ENCODE data around the gene SASS6. TPM values are rescaled to one million over a fixed set of nuclear protein-coding genes. Genes with fewer than 3 reads are reported as not detected.
A peak's percentile ranks its signal among the peaks of the same experiment; 100 is the strongest.

Gene SASS6
- total RNA-seq, 2 experiments from 2014 or later: 14.5 to 17.1 TPM

DNA sequence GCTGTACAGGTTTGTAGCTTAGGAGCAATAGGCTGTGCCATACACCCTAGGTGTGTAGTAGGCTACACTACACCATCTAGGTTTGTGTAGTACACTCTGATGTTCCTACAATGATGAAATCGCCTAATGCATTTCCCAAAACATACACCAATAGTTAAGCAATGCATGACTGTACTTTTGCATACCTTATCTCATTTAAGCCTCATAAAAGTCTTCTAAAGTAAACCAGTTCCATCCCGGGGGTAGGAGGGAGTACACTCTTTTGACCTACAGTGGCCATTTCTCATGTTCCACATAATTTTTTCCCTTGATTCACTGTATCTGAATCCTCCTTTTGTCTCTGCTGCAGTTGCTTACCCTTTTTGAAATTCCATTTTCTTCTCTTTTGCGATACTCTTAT lies 12.4 kb upstream of the SASS6 start:
- Mint-ChIP-seq H3K4me1 (no peaks in the 10 kb centered on the region), H3K27me3 (no peaks in the 10 kb centered on the region), H3K4me3 (no peak overlapping the region), H3K9me3 (no peaks in the 10 kb centered on the region), H3K27ac (no peak overlapping the region), H3K36me3 (ENCODE audit: low read depth) (peaks cover 50% of the 10 kb centered on the region)
- ChIA-PET CTCF (interaction anchor here (1.6 kb wide), 1 partner anchor 12 kb away, joined by 3 read pairs; the partner anchor contains the start of genes SASS6 and TRMT13), POLR2A (no interaction called here)
- DNase-seq: no peak

DNA sequence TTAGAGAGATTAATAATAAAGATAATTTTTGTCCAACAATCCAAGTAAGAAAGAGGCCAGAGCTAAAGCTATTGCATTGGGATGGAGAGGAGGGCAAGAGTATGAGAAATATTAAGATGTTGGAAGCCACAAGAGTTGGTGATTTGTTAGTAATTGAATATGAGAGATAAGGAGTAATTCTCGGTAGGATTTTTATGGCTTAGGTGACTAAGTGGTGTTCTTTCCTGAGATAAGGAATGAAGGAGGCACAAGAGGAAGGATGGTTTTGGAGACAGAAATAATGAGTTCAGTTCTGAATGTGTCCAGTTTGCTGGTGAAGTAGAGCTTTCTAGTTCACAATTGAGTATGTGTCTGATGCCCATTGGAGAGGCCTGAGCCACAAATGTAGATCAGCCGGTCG lies 9.6 kb upstream of the SASS6 start:
- ChIA-PET CTCF (interaction anchor here (1.0 kb wide), 2 partner anchors 9 kb away, joined by 3 to 4 read pairs; partner anchors contain the start of genes SASS6 and TRMT13), POLR2A (no interaction called here)
- Mint-ChIP-seq H3K27me3 (no peaks in the 10 kb centered on the region), H3K27ac (no peak overlapping the region), H3K9me3 (no peaks in the 10 kb centered on the region), H3K4me1 (no peaks in the 10 kb centered on the region), H3K36me3 (ENCODE audit: low read depth) (peaks cover 62% of the 10 kb centered on the region), H3K4me3 (no peak overlapping the region)
- no peak for DNase-seq

DNA sequence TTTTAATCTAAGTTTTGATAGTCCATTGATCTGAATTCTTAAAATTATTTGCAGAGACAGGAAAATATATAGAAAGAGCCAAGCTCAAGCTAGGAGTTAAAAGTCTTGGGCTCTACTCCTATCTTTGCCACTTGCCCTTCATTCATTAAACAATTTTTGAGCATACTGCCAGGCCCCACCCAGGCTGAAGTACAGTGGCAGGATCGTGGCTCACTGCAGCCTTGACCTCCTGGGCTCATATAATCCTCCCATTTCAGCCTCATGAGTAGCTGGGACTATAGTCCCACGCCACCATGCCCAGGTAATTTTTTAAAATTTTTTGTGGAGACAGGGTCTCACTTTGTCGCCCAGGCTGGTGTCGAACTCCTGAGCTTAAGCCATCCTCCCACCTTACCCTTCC lies 8.5 kb upstream of the SASS6 start:
- no peak for DNase-seq
- ChIA-PET POLR2A (no interaction called here), CTCF (no interaction called here)
- Mint-ChIP-seq H3K27me3 (no peaks in the 10 kb centered on the region), H3K4me3 (no peak overlapping the region), H3K4me1 (peaks cover 2% of the 10 kb centered on the region), H3K27ac (no peak overlapping the region), H3K36me3 (ENCODE audit: low read depth) (peaks cover 66% of the 10 kb centered on the region), H3K9me3 (no peaks in the 10 kb centered on the region)

DNA sequence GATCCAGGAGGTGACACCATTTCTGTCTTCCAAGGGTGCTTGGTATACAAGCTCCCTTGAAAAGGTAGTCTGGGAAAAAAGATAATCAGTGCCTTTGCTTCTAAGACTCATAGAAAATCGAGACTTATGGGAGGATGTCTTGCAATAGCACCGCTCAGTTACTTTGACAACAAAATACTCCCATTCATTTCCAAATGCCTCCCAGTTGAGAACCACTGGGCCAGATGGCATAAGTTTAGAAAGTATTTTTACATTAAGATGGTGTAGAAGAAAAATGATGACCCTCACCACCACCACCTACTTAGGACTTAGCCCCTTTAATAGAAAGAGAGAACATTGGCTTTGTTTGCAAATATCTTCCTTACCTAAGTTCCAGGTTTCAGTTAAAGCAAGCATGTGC lies 4.9 kb upstream of the SASS6 start:
- POLR2A ChIA-PET: no interaction called here
- H3K4me1 Mint-ChIP-seq: peaks cover 24% of the 10 kb centered on the region
- CTCF ChIA-PET: no interaction called here
- no peaks in the 10 kb centered on the region for H3K27me3 Mint-ChIP-seq
- H3K9me3 Mint-ChIP-seq: no peaks in the 10 kb centered on the region
- no peak overlapping the region for H3K4me3 Mint-ChIP-seq
- DNase-seq: no peak
- no peak overlapping the region for H3K27ac Mint-ChIP-seq
- peaks cover 50% of the 10 kb centered on the region for H3K36me3 Mint-ChIP-seq (ENCODE audit: low read depth)

DNA sequence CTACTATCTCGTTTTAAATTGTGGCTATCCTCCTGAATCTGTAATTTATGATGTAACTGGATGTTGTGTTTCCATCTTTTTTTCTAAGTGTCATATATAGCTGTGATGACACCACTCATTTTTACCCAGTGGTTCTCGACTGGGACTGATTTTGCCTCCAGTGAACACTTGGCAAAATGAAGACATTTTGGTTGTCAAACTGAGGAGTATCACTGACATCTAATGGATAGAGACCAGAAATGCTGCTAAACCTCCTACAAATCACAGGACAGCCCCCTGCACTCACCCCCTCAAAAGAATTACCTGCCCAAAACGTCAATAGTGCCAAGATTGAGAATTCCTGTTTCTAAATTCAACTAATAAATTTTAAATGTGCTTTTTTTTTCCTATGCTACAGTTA lies 2.1 kb upstream of the SASS6 start:
- Mint-ChIP-seq H3K4me1 (peaks cover 44% of the 10 kb centered on the region), H3K36me3 (ENCODE audit: low read depth) (peaks cover 34% of the 10 kb centered on the region), H3K4me3 (no peak overlapping the region), H3K27ac (no peak overlapping the region), H3K27me3 (no peaks in the 10 kb centered on the region), H3K9me3 (no peaks in the 10 kb centered on the region)
- ChIA-PET CTCF (no interaction called here), POLR2A (no interaction called here)
- no peak for DNase-seq

DNA sequence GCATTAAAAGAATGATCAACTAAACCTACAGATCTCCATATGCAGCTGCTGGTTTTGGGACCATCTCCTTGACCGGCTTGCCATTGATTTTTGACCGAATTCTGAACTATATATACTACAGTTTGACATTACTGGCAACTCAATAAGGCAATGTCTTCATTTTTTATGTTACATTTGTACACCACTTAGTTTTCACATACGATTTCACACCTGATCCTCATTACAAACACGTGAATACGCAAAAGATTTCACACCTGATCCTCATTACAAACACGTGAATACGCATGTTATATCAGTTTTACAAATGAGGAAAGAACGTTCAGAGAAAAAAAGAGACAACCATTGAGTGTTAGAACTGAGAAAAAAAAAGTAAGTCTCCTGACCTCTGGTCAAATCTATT lies 1.1 kb downstream of the SASS6 start:
- Mint-ChIP-seq H3K36me3 (ENCODE audit: low read depth) (peaks cover 11% of the 10 kb centered on the region), H3K4me3 (peak overlapping the region; percentile 98), H3K4me1 (peaks cover 53% of the 10 kb centered on the region), H3K27ac (peak overlapping the region; percentile 98), H3K27me3 (no peaks in the 10 kb centered on the region), H3K9me3 (no peaks in the 10 kb centered on the region)
- CTCF ChIA-PET: interaction anchor here (0.6 kb wide), 1 partner anchor 121 kb away, joined by 3 read pairs; no protein-coding TSS in a partner anchor
- DNase-seq: no peak
- POLR2A ChIA-PET: no interaction called here

DNA sequence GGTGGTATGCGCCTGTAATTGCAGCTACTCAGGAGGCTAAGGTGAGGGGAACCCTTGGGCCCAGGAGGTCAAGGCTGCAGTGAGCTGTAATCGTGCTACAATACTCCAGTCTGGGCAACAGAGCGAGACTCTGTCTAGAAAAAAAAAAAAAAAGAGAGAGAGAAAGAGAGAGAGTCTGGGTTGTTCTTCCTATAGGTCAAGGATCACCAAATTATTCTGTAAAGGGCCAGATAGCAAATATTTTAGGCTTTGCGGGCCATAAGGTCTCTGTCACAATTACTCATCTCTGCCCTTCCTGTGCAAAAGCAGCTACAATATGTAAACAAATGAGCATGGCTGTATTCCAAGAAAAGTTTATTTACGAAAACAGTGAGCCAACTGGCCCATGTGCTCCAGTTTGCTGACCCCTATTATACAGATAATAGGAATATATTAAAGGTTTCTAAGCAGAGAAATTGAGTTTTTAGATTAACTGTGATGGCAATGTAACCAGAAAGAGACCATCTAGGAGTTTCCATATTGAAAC lies 2.1 kb downstream of the SASS6 start:
- ChIA-PET POLR2A (no interaction called here), CTCF (interaction anchor here (1.0 to 1.6 kb wide), 2 partner anchors 9 to 24 kb away, joined by 3 to 5 read pairs; no protein-coding TSS in a partner anchor)
- no peaks in the 10 kb centered on the region for H3K9me3 Mint-ChIP-seq
- peaks cover 13% of the 10 kb centered on the region for H3K36me3 Mint-ChIP-seq (ENCODE audit: low read depth)
- H3K27ac Mint-ChIP-seq: no peak overlapping the region
- no peak overlapping the region for H3K4me3 Mint-ChIP-seq
- H3K27me3 Mint-ChIP-seq: no peaks in the 10 kb centered on the region
- DNase-seq: no peak
- H3K4me1 Mint-ChIP-seq: peaks cover 50% of the 10 kb centered on the region

DNA sequence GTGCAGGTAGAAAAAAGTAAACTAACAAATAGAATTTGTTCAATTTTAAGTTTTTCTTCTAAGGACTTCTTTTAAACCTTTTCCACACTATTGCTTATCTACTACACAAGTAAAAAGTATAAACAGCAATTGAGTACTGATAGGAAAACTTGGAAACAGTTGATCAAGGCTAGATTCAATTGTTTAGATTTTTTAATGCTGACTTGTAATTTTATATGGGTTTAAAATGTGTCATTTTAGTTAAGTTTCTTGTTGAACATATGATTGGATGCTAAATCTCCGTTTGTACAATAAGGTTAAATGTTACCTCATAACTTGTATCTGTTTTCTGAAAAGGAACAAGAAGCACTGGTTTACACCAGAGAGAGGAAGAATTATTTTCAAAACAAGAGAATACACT lies 5.5 kb downstream of the SASS6 start:
- ChIA-PET CTCF (no interaction called here), POLR2A (no interaction called here)
- no peak for DNase-seq
- H3K4me3 Mint-ChIP-seq: no peak overlapping the region
- no peaks in the 10 kb centered on the region for H3K27me3 Mint-ChIP-seq
- H3K36me3 Mint-ChIP-seq (ENCODE audit: low read depth): peaks cover 8% of the 10 kb centered on the region
- no peaks in the 10 kb centered on the region for H3K9me3 Mint-ChIP-seq
- H3K27ac Mint-ChIP-seq: no peak overlapping the region
- H3K4me1 Mint-ChIP-seq: peaks cover 26% of the 10 kb centered on the region

DNA sequence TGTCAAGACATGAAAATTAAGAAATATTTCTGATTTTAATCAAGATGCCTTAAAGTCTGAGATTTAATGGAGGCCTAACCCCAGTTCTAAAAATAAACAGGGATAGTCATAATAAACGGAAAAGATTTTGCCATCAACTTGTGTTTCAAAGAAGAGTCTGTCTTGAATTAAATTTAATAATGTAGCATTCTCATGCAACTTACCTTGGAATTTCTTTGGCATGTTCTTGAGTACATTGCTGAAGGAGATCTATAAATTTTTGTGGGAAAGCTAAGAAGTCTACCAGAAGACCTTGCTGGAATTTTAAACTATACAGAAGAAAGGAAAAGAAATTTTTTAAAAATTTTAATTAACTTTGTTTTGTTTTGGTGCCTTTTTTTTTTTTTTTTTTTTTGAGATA lies 10.6 kb downstream of the SASS6 start:
- H3K4me1 Mint-ChIP-seq: no peaks in the 10 kb centered on the region
- CTCF ChIA-PET: no interaction called here
- no peaks in the 10 kb centered on the region for H3K27me3 Mint-ChIP-seq
- POLR2A ChIA-PET: no interaction called here
- H3K4me3 Mint-ChIP-seq: no peak overlapping the region
- no peak overlapping the region for H3K27ac Mint-ChIP-seq
- no peak for DNase-seq
- H3K36me3 Mint-ChIP-seq (ENCODE audit: low read depth): peaks cover 26% of the 10 kb centered on the region
- no peaks in the 10 kb centered on the region for H3K9me3 Mint-ChIP-seq

DNA sequence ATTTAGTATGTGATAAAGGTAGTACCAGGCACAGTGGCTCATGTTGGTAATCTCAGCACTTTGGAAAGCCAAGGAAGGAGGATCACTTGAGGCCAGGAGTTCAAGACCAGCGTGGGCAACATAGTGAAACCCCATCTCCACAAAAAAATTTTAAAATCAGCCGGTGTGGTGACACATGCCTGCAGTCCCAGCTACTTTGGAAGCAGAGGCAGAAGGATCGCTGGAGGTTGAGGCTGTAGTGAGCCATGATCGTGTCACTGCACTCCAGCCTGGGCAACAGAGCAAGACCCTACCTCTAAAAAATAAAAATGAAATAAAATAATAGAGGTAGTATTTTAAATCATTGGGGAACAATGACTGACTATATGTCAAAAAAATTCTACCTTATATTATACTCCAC lies 17.2 kb downstream of the SASS6 start:
- H3K4me3 Mint-ChIP-seq: no peak overlapping the region
- H3K4me1 Mint-ChIP-seq: no peaks in the 10 kb centered on the region
- DNase-seq: no peak
- CTCF ChIA-PET: no interaction called here
- POLR2A ChIA-PET: no interaction called here
- no peaks in the 10 kb centered on the region for H3K9me3 Mint-ChIP-seq
- peaks cover 25% of the 10 kb centered on the region for H3K36me3 Mint-ChIP-seq (ENCODE audit: low read depth)
- H3K27ac Mint-ChIP-seq: no peak overlapping the region
- H3K27me3 Mint-ChIP-seq: no peaks in the 10 kb centered on the region

DNA sequence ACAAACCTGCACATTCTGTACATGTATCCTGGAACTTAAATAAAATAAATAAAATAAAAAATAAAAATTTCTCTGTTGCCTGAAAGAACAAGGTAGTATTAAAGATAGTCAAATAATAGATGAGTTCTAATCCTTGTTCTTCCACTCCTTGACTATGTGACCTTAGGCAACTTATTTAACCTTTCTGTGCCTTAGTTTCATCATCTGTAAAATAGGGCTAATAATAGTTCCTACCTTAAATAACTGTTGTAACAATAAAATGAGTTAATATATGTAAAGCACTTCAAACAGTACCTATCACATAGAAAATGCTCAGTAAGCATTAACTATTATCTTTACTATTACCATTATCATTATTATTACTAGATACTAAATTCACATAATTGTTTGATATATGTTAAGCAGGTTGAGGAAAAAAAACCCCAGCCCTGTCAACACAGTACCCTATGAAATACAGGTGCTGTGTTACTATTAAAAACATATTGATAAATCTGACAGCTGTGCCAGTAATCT lies 23.1 kb downstream of the SASS6 start:
- Mint-ChIP-seq H3K4me3 (no peak overlapping the region), H3K36me3 (ENCODE audit: low read depth) (peaks cover 25% of the 10 kb centered on the region), H3K9me3 (no peaks in the 10 kb centered on the region), H3K27me3 (no peaks in the 10 kb centered on the region), H3K27ac (no peak overlapping the region), H3K4me1 (peaks cover 5% of the 10 kb centered on the region)
- DNase-seq: no peak
- CTCF ChIA-PET: no interaction called here
- POLR2A ChIA-PET: no interaction called here

DNA sequence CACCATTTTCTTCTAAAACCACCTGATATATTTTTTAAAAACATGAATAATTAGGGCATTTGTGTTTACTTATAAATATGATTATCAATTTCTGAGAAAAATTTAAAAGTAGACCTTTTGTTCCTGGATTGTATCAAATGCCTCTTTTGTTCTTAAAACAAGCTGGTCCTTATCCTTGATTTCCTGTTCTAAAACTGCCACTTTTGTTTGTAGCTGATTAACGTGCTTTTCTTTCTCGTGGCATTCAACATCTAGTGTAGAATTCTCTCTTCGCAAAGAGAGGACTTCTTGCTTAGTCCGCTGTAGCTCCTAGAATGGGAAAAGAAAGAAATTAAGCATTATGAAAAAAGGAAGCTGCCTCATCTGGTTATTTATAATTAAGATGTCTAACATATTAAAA lies 25.0 kb downstream of the SASS6 start:
- CTCF ChIA-PET: interaction anchor here (1.5 kb wide), 1 partner anchor 22 kb away, joined by 5 read pairs; no protein-coding TSS in a partner anchor
- peaks cover 5% of the 10 kb centered on the region for H3K4me1 Mint-ChIP-seq
- POLR2A ChIA-PET: no interaction called here
- no peaks in the 10 kb centered on the region for H3K9me3 Mint-ChIP-seq
- H3K4me3 Mint-ChIP-seq: no peak overlapping the region
- H3K27me3 Mint-ChIP-seq: no peaks in the 10 kb centered on the region
- DNase-seq: no peak
- H3K36me3 Mint-ChIP-seq (ENCODE audit: low read depth): peaks cover 35% of the 10 kb centered on the region
- H3K27ac Mint-ChIP-seq: no peak overlapping the region

DNA sequence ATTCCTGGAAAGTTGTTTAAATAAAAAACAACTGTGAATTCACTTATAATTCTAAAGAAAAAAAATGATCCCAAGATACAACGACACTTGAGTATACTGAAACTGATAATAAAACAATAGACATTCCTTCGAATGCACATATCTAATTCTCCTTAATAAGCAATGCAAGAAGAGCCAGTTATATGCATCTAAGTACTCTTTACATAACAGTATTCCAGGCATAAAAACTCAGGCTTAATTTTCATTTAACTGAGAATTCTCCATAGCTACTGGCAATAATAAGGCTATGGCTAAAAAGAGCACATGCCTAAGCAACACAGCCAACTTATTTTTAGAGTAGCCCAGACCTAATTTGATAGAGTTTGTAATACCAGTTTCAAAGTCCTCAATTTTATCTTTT lies 31.2 kb downstream of the SASS6 start:
- H3K27me3 Mint-ChIP-seq: no peaks in the 10 kb centered on the region
- no peak for DNase-seq
- POLR2A ChIA-PET: no interaction called here
- H3K4me3 Mint-ChIP-seq: no peak overlapping the region
- H3K36me3 Mint-ChIP-seq (ENCODE audit: low read depth): peaks cover 52% of the 10 kb centered on the region
- CTCF ChIA-PET: no interaction called here
- H3K9me3 Mint-ChIP-seq: no peaks in the 10 kb centered on the region
- H3K4me1 Mint-ChIP-seq: no peaks in the 10 kb centered on the region
- no peak overlapping the region for H3K27ac Mint-ChIP-seq

DNA sequence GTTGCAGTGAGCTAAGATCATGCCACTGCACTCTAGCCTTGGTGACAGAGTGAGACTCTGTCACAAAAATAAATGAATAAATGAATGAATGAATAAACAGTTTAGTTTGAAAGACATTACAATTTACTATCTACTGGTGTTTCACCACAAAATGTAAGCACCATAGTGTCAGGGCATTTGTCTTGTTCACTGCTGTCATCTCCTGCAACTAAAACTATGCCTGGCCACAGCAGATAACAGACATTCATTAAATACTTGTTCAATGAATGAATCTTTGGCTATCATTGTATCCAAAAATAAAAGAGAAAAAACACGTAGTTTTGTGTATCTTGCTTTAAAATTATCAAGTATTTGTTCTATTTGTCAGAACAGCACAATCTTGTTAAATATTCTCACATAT lies 32.5 kb downstream of the SASS6 start:
- ChIA-PET POLR2A (no interaction called here), CTCF (no interaction called here)
- H3K4me3 Mint-ChIP-seq: no peak overlapping the region
- no peak overlapping the region for H3K27ac Mint-ChIP-seq
- peaks cover 51% of the 10 kb centered on the region for H3K36me3 Mint-ChIP-seq (ENCODE audit: low read depth)
- no peaks in the 10 kb centered on the region for H3K4me1 Mint-ChIP-seq
- no peaks in the 10 kb centered on the region for H3K9me3 Mint-ChIP-seq
- DNase-seq: no peak
- no peaks in the 10 kb centered on the region for H3K27me3 Mint-ChIP-seq
